Measurements from ENCODE around the gene CRACR2A.
A peak's percentile ranks its signal among the peaks of the same experiment; 100 is the strongest.

CRACR2A gene

DNA sequence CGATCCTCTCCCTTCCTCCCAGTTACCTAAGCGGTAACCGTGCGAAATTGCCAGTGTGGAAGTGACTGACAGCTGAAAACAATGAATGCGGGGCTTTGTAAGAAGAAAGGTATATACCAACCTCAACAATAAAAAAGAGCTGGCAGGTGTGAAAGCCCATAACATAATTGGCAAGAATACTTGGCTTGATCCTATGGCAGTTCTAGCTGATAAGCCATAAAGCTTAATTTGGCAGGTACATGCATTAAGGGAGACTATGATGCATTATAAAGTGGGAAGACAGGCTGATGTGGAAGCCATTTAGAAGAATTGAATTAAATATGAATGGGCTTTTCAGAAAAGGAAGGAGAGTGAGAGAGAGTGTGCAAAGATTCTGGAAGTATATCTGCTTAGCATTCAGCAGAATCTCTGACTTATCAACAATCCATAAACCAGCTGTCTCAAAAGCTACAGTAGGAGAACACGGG, 71.3 kb downstream of the CRACR2A start:
- DNase-seq (ENCODE audit: low read depth): no peak

- peak; percentile 3 for DNase-seq (ENCODE audit: low read depth)
Measured at GRCh38 chr12:3680919-3681594, 71.9 kb downstream of the CRACR2A start.

DNA sequence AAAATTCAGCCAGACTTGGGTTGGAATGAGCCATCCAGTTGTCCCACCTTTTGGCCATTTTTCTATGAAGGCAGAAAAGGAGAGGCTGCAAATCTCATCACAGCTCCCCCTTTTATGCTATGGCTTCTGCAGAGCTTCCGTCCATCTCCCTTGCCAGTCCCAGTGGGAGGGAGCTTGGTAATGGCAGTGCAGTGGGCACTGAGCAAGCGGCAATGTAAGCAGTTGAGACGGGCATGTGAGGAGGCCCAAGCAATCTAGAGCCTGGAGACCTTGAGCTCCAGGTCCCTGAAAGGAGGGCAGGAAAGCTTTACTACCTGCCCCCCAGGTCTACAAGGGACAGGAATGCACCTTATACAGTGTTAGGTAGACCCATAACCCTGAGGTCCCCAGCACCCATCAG, 73.1 kb downstream of the CRACR2A start:
- DNase-seq (ENCODE audit: low read depth): no peak

- no peak for DNase-seq (ENCODE audit: low read depth)
Measured at GRCh38 chr12:3677609-3678008, 75.3 kb downstream of the CRACR2A start.

DNA sequence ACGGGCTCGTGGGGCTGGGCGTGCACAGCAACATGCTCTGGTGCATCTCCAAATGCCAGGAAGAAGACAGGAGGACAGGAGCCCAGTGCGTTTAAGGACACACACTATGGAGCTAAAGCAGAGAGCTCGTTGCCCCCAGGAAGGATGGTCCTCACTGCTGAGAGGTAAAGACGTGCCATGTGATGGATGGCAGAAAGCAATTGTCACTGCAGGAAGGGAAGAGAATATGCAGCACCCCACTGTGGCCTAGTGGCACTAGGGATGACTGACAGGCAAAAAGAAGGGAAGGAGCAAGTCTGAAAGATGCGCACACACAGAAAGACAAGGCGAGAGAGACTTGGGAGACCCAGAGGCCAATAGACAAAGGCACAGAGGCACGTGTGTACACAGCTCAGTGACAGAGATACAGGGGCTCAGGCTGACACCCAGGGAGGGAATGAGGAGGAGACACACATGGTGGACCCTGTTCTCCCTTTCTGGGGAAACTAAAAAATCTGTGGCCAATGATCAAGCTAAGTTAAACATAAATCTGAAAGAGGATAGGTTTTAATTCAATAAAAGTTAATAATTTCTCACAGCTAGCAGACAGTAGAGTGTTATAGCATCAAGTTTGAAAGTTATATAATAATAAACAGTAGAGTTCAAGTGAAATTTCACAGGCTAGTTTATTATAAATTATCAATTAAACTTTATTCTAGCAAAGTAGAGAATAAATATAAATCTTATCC, 78.8 kb downstream of the CRACR2A start:
- no peak for DNase-seq (ENCODE audit: low read depth)

- no peak for DNase-seq (ENCODE audit: low read depth)
Measured at GRCh38 chr12:3672113-3672509, 80.8 kb downstream of the CRACR2A start.

- DNase-seq (ENCODE audit: low read depth): no peak
Measured at GRCh38 chr12:3671330-3672112, 81.4 kb downstream of the CRACR2A start.

GRCh38 chr12:3670083-3670620, 82.8 kb downstream of the CRACR2A start:
- no peak for DNase-seq (ENCODE audit: low read depth)

DNA sequence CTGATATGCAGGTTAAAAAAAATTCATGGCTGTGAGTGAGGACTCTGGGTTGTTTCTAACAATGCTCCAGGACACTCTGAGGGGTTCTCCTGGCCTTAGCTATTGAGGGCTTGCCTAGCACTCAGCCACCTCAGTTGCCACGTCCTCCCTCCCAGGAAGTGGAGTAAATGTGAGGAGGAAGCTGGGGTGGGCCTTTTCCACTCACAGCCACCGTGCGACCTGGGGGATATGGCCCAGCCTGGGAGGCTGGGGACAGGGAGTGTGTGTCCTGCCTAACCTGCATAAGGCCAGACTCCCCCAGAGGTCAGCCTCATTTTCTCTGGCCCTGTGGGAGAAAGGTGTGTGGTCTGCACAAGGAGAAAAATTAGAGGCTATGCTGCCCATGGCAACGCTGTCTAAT, 83.3 kb downstream of the CRACR2A start:
- DNase-seq (ENCODE audit: low read depth): no peak

DNA sequence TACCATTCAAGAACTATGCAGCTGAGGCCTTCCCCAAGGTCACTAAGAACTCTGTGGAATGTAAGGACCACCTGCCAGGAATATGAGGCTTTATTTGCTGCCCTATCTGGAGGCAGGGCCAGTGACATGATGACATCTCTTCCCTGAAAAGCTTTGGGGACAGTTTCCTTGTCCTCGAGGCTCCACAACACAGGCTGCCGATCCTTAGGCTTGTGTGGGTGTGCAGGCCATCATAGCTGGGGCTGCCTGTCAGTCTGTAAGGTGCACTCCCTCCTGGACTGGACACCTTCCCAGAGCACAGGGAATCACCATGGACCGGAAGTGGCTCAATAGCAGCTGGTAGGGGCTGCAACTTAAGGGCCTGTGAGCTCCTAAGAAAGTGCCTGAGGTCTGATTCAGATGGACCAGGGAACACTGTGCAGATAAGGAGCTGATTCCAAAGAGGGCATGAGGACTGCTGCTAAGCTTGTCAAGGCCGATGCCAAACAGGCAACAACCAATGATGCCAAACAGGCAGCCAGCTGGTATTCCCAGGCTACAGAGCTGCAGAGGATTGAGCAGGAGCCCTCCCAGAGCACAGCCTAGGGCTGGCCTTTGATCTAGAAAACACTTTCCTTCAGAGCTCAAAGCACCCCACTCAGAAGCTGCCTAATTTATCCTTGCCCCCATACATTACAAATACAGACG, 84.3 kb downstream of the CRACR2A start:
- DNase-seq (ENCODE audit: low read depth): peak; percentile 21

GRCh38 chr12:3667485-3667884, 85.4 kb downstream of the CRACR2A start:
- DNase-seq (ENCODE audit: low read depth): no peak

DNA sequence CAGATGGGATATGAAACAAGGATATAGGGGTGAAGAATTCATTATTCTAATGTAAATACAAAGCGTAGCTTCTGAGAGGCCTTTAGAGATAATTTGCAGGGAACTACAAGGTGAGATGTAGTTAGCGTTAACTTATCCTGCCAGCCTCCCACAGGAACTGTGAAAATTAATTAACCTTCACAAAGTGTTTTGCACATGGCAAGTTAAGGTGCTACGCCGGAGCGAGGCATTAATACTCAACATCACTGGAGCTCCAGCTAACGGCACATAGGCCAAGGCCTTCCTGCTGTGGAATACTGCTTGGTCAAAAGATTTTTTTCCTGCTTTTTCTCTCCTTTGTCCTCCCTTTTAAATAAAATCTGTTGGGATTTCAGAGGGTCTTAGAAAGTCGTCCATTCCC, 86.5 kb downstream of the CRACR2A start:
- DNase-seq (ENCODE audit: low read depth): no peak

- peak; percentile 47 for DNase-seq (ENCODE audit: low read depth)
Measured at GRCh38 chr12:3662521-3662921, 90.4 kb downstream of the CRACR2A start.

- DNase-seq (ENCODE audit: low read depth): no peak
Measured at GRCh38 chr12:3661028-3661427, 91.9 kb downstream of the CRACR2A start.

- peak; percentile 22 for DNase-seq (ENCODE audit: low read depth)
Measured at GRCh38 chr12:3658327-3659163, 94.4 kb downstream of the CRACR2A start.

DNA sequence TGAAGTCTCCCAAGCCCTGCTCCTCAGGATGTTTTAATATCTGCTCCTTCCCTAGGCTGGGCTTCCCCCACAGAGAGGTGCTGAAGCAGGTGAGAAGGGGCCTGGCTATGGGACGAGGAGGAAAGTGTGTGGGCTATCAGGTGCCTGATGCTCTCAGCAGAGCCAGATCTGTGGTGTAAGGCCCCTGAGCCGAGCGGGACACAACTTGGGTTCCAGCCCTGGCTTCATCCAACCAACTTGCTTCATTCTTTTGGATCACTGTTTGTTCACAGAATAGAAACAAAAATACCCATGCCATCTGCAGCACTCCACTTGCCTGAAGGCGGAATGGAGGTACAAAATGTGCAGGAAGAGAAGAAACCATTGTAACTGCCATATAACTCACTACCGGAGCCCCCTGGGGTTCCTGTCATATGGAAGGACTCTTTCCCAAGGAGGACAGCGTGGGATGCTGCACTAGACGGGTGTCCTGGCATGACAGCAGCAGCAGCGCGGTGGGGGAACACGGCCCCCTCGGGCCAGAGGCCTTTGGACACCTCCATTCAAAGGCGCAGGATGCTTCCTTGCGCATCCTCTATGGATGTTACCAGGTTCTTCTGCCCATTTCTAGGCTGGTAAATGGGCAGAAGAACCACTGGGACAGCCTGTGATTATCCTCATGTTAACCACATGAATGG, 95.8 kb downstream of the CRACR2A start:
- DNase-seq (ENCODE audit: low read depth): no peak

DNA sequence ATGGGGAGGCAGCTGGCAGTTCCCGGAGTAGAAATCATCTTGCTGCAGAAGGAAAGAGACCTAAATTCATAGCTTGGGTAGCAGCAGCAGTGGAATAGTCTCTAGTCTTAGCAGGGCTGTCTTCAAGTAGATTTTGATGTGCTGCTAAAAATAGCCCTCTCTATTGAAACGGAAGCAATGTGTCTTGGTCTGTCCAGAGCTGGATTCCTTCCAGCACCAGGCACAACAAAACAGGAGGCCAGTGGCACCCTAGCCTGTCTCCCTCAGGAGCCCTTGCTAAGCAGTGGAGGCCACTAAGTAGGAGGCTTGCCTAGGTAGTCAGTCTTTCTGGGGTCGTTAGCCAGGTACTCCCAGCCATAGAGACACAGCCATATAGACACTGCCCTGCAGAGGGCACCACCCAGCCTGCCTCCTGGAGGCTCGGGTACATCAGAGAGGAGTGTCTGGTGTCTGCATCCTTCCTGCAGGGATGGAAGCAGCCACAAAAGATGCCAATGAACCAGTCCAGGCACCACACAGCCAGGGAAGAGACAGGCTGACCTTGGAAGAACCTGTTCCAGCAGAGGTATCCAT, 97.5 kb downstream of the CRACR2A start:
- DNase-seq (ENCODE audit: low read depth): no peak

- no peak for DNase-seq (ENCODE audit: low read depth)
Measured at GRCh38 chr12:3651585-3652424, 101.1 kb downstream of the CRACR2A start.

- DNase-seq (ENCODE audit: low read depth): no peak
Measured at GRCh38 chr12:3647504-3647903, 105.4 kb downstream of the CRACR2A start.

Data from amniotic epithelial cell (primary cell).